Smooth muscle cell of the coronary artery (primary cell): ENCODE measurements around the gene ALDH3B1. TPM values are rescaled to one million over a fixed set of nuclear protein-coding genes. Genes with fewer than 3 reads are reported as not detected.

Experiments
- total RNA-seq: library from RNA; depleted of rRNA; stranded (reverse); fragments of >200 nt; gene quantifications from 2 replicates; pipeline ENCODE4 v1.2.3, GENCODE V29; 2014; ENCODE audit warnings: low replicate concordance

Gene ALDH3B1
- 18.6 and 32.2 TPM in 2 replicates for total RNA-seq

DNA sequence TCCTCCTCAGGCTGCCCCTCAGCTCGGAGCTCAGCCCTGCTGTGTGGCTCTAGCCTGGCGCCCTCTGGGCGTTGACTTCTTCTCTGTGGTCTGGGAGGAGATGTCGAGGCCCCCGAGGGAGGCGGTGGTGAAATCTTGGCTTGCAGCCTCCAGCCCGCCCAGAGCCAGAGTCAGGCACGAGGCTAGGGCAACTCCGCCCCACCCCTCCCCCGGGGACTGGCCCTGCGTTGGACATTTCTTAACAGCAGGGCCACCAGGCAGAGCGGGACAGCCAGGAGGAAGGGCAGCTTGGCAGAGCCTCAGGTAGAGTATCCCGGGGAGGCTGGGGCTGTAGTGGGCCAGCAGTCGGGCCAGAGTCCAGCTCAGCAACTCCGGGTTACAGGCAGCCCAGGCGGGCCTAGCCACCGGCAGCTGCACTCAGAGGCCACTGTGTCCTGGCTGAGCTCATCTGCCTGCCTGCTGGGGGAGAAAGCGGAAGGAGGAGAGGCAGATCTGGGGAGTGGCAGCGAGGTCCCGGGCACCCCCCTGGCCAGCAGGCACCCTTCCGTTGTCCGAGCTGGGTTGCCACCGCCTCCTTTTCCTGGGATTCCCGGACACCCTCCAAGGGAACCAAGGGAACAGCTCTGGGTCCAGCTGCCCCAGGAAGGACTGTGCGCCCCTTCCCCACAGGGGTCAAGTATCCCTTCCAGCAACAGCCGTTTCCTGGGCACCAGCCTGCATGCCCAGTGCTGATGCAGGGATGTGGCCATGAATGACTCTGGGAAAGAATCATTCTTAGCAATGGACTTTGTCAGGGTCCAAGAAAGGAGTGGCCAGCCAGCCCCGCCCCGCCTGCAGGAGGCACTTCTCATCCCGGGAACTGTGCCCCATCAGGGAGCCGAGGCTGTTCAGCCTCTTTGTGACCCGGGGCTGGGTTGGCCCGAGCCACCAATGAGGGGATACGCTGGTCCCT lies at the start of gene ALDH3B1:
Gene ALDH3B1 (plus strand): TSS at position 238 of the 952 bp plus-strand sequence. CDS start 4,971 bp downstream, outside the sequence.

DNA sequence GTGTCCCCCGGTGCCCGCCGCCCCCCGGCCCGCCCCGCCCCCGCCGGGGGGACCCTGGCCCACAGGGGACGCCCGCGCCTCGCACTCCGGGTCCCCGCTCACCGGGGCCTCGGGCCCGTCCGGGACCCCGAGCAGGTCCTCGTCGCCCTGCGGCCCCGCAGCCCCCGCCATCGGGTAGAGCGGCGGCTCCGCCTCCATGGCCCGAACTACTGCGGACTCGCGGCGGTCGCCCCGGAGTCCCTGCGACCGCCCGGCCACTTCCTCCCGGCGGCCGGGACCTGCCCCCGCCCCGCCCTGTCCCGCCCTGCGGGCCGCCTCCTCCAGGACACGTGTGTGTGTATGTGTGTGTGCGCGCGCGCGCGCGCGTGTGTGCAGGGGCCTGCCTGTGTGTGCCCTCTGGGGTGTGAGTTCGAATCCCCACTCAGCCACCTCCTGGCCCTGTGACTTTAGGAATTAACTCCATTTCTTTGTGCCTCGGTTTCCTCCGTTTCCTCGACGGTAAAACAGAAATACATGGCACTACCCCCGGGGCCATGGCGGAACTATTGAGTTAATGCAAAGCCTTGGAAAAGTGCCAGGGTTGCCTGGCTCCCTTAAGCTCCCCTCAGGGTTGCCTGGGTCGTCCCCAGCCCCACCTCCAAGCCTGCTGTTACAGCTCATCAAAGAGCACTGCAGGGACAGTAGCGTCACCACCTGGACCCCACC lies 6.1 kb upstream of the ALDH3B1 start, which contains the start of gene UNC93B1:
Gene UNC93B1 (minus strand): TSS at position 252 of the 705 bp plus-strand sequence. CDS start 54 bp downstream, at position 198.

GRCh38 chr11:68030318-68031143 lies 20.4 kb downstream of the ALDH3B1 start, which contains the start of gene NDUFS8:
Gene NDUFS8 (plus strand): TSS chr11:68030681. CDS start chr11:68032152, 1,471 bp downstream.

GRCh38 chr11:68038718-68039525 lies 28.8 kb downstream of the ALDH3B1 start, which contains the start of gene TCIRG1:
Gene TCIRG1 (plus strand): TSS chr11:68039025. CDS start chr11:68041272, 2,247 bp downstream.

Other genes starting within 250 kb of the ALDH3B1 start
- gene UNC93B1, start 6.2 kb upstream of the ALDH3B1 start, total RNA-seq = 18.6 and 54.1 TPM in 2 replicates
- gene NDUFS8, start 20.4 kb downstream of the ALDH3B1 start, total RNA-seq = 96.2 and 149 TPM in 2 replicates
- gene TCIRG1, start 28.7 kb downstream of the ALDH3B1 start, total RNA-seq = 52.3 and 54.9 TPM in 2 replicates
- 7.1 and 8.3 TPM in 2 replicates for gene CHKA, start 111.1 kb downstream of the ALDH3B1 start, total RNA-seq
- 23.4 and 23.5 TPM in 2 replicates for gene KMT5B, start 203.0 kb downstream of the ALDH3B1 start, total RNA-seq